ENCODE measurements around the gene TSPAN9. TPM values are rescaled to one million over a fixed set of nuclear protein-coding genes. Genes with fewer than 3 reads are reported as not detected.

TSPAN9 gene
- total RNA-seq, 2 donors from 2014 or later = 41.9 to 50.0 TPM

- H3K27ac ChIP-seq = no peak overlapping the region
- DNase-seq (ENCODE audit: low spot score) = no peak
- no peaks in the 10 kb centered on the region for H3K4me1 ChIP-seq (replicated peaks)
- no peaks in the 10 kb centered on the region for H3K9me3 ChIP-seq
- 95% methylated on average over 11 of the region's 11 CpGs for WGBS
- no peaks in the 10 kb centered on the region for H3K36me3 ChIP-seq
- no peak overlapping the region for H3K4me3 ChIP-seq
- TF ChIP-seq POLR2AphosphoS5 (IDR thresholded peaks at IDR 0.05) = no peak
- H3K27me3 ChIP-seq (replicated peaks; ENCODE audit: insufficient read depth) = no peaks in the 10 kb centered on the region
- intact Hi-C loops (cut with DNase I) = no loop called here
Observed at GRCh38 chr12:3185260-3185870, 108.2 kb downstream of the TSPAN9 start.

- 68% methylated on average over 6 of the region's 6 CpGs for WGBS
- H3K4me3 ChIP-seq = no peak overlapping the region
- no peaks in the 10 kb centered on the region for H3K9me3 ChIP-seq
- H3K27ac ChIP-seq = no peak overlapping the region
- no peak for DNase-seq (ENCODE audit: low spot score)
- no peaks in the 10 kb centered on the region for H3K4me1 ChIP-seq (replicated peaks)
- H3K36me3 ChIP-seq = no peaks in the 10 kb centered on the region
- TF ChIP-seq POLR2A (IDR thresholded peaks at IDR 0.05) (no peak), POLR2AphosphoS5 (IDR thresholded peaks at IDR 0.05) (no peak), CTCF (IDR thresholded peaks at IDR 0.05) (no peak)
- intact Hi-C loops (cut with DNase I) = no loop called here
- no peaks in the 10 kb centered on the region for H3K27me3 ChIP-seq (replicated peaks; ENCODE audit: insufficient read depth)
Observed at GRCh38 chr12:3186546-3187215, 109.5 kb downstream of the TSPAN9 start.

- H3K36me3 ChIP-seq = no peaks in the 10 kb centered on the region
- TF ChIP-seq POLR2AphosphoS5 (IDR thresholded peaks at IDR 0.05) (no peak), CTCF (IDR thresholded peaks at IDR 0.05) (no peak), POLR2A (IDR thresholded peaks at IDR 0.05) (no peak)
- WGBS = 85% methylated on average over 17 of the region's 17 CpGs
- no peaks in the 10 kb centered on the region for H3K9me3 ChIP-seq
- no peak overlapping the region for H3K4me3 ChIP-seq
- H3K4me1 ChIP-seq (replicated peaks) = no peaks in the 10 kb centered on the region
- intact Hi-C loops (cut with DNase I) = no loop called here
- no peak overlapping the region for H3K27ac ChIP-seq
- no peak for DNase-seq (ENCODE audit: low spot score)
- no peaks in the 10 kb centered on the region for H3K27me3 ChIP-seq (replicated peaks; ENCODE audit: insufficient read depth)
Observed at GRCh38 chr12:3187846-3188770, 110.9 kb downstream of the TSPAN9 start.

- WGBS = 42% methylated on average over 2 of the region's 2 CpGs
- no peak overlapping the region for H3K4me3 ChIP-seq
- H3K4me1 ChIP-seq (replicated peaks) = no peaks in the 10 kb centered on the region
- no peaks in the 10 kb centered on the region for H3K9me3 ChIP-seq
- no peak for DNase-seq (ENCODE audit: low spot score)
- H3K27ac ChIP-seq = no peak overlapping the region
- TF ChIP-seq CTCF (IDR thresholded peaks at IDR 0.05) (no peak), POLR2A (IDR thresholded peaks at IDR 0.05) (no peak), POLR2AphosphoS5 (IDR thresholded peaks at IDR 0.05) (no peak)
- H3K27me3 ChIP-seq (replicated peaks; ENCODE audit: insufficient read depth) = no peaks in the 10 kb centered on the region
- intact Hi-C loops (cut with DNase I) = no loop called here
- H3K36me3 ChIP-seq = no peaks in the 10 kb centered on the region
Observed at GRCh38 chr12:3189282-3189681, 112.1 kb downstream of the TSPAN9 start.

GRCh38 chr12:3190101-3190500 is 112.9 kb downstream of the TSPAN9 start:
- Histone ChIP-seq H3K27ac (no peak overlapping the region), H3K4me3 (no peak overlapping the region), H3K36me3 (no peaks in the 10 kb centered on the region), H3K27me3 (replicated peaks; ENCODE audit: insufficient read depth) (no peaks in the 10 kb centered on the region), H3K9me3 (no peaks in the 10 kb centered on the region), H3K4me1 (replicated peaks) (no peaks in the 10 kb centered on the region)
- intact Hi-C loops (cut with DNase I) = no loop called here
- no peak for DNase-seq (ENCODE audit: low spot score)
- 66% methylated on average over 9 of the region's 9 CpGs for WGBS
- no peak for TF ChIP-seq POLR2A (IDR thresholded peaks at IDR 0.05)
- TF ChIP-seq CTCF (IDR thresholded peaks at IDR 0.05) = no peak
- TF ChIP-seq POLR2AphosphoS5 (IDR thresholded peaks at IDR 0.05) = no peak
